Kidney glomerular epithelial cell (primary cell): Measurements from ENCODE around the gene CLEC18C.
"Not testable (repeated sequence)": the region's sequence is repeated elsewhere in the genome, so short reads cannot be mapped to it uniquely, and the experiment has no call there.

ENCODE experiments used
- DNase-seq: peaks from one replicate; lab custom pipeline; 2025; lab: John Stamatoyannopoulos, UW

Gene CLEC18C

GRCh38 chr16:70173212-70173837 is at the start of gene CLEC18C:
Gene CLEC18C, plus strand, starts transcription at chr16:70173787. Its CDS starts 492 bp downstream, at chr16:70174279.
- DNase-seq: not testable (repeated sequence)

DNA sequence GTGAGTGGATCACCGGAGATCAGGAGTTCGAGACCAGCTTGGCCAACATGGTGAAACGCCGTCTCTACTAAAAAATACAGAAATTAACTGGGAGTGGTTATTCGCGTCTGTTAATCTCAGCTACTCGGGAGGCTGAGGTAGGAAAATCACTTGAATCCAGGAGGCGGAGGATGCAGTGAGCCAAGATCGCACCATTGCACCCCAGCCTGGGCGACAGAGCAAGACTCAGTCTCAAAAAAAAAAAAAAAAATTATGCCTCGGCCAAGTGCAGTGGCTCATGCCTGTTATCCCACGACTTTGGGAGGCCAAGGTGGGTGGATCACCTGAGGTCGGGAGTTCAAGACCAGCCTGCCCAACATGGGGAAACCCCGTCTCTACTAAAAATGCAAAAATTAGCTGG is 49.8 kb upstream of the CLEC18C start:
- DNase-seq: not testable (repeated sequence)

DNA sequence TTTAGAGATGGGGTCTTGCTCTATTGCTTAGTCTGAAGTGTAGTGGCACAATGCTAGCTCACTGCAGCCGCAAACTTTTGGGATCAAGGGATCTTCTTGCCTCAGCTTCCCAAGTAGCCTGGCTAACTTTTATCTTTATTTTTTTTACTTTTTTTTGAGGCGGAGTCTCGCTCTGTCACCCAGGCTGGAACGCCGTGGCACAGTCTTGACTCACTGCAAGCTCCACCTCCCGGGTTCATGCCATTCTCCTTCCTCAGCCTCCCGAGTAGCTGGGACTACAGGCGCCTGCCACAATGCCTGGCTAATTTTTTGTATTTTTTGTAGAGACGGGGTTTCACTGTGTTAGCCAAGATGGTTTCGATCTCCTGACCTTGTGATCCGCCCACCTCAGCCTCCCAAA is 47.4 kb upstream of the CLEC18C start:
- not testable (repeated sequence) for DNase-seq

DNA sequence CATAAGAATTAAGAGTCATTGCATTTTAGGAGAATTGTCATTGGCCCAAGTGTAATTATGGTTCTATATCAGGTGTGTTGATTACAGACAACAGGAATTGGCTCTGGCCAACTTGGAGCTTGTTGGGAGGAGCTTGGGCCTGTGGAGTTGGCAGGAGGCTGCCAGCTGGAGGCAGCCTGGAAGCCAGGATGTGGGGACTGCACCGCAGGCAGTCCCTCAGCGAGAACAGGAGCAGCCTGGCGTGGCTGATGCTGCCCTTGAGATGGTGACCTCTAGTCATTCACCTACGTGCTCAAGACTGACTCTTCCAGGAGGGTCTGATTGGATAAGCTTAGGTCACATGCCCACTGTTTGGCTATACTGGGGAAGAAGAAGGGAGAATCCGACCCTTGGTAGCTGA is 45.9 kb upstream of the CLEC18C start:
- not testable (repeated sequence) for DNase-seq

GRCh38 chr16:70128844-70129243 is 44.7 kb upstream of the CLEC18C start:
- not testable (repeated sequence) for DNase-seq

DNA sequence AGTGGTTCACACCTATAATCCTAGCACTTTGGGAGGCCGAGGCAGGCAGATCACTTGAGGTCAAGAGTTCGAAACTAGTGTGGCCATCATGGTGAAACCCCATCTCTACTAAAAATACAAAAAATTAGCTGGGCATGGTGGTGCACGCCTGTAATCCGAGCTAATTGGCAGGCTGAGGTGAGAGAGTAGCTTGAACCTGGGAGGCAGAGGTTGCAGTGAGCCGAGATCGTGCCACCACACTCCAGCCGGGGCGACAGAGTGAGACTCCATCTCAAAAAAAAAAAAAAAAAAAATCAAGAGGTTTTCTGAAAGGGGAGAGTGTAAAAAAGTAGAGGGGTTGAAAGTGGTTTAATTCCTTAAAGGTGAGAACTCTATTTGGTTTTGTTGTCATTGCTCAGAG is 37.8 kb upstream of the CLEC18C start:
- not testable (repeated sequence) for DNase-seq

DNA sequence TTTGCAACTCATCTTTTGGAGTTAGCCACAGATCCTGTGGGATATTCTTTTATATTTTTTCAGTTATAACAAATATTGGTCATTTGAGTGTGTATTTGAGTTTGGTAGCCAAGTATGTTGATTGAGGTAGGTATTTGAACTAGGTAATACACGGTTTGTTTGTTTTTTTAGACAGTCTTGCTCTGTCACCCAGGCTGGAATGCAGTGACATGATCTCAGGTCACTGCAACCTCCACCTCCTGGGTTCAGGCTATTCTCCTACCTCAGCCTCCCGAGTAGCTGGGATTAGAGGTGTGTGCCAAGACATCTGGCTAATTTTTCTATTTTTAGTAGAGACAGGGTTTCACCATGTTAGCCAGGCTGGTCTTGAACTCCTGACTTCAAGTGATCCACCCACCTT is 37.0 kb upstream of the CLEC18C start:
- not testable (repeated sequence) for DNase-seq

DNA sequence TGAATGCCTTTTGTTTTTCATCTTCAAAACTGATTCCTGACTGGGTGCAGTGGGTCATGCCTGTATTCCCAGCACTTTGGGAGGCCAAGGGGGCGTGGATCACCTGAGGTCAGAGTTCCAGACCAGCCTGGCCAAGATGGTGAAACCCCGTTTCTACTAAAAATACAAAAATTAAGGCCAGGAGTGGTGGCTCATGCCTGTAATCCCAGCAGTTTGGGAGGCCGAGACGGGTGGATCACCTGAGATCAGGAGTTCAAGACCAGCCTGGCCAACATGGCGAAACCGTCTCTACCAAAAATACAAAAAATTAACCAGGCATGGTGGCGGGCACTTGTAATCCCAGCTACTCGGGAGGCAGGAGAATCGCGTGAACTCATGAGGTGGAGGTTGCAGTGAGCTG is 30.8 kb upstream of the CLEC18C start:
- DNase-seq: not testable (repeated sequence)

- DNase-seq: not testable (repeated sequence)
Measured at GRCh38 chr16:70143231-70143895, 30.2 kb upstream of the CLEC18C start.

GRCh38 chr16:70147853-70148252 is 25.7 kb upstream of the CLEC18C start:
- DNase-seq: not testable (repeated sequence)

- DNase-seq: not testable (repeated sequence)
Measured at GRCh38 chr16:70148453-70148852, 25.1 kb upstream of the CLEC18C start.

GRCh38 chr16:70149296-70149695 is 24.3 kb upstream of the CLEC18C start:
- not testable (repeated sequence) for DNase-seq

GRCh38 chr16:70151391-70151790 is 22.2 kb upstream of the CLEC18C start:
- no peak for DNase-seq

DNA sequence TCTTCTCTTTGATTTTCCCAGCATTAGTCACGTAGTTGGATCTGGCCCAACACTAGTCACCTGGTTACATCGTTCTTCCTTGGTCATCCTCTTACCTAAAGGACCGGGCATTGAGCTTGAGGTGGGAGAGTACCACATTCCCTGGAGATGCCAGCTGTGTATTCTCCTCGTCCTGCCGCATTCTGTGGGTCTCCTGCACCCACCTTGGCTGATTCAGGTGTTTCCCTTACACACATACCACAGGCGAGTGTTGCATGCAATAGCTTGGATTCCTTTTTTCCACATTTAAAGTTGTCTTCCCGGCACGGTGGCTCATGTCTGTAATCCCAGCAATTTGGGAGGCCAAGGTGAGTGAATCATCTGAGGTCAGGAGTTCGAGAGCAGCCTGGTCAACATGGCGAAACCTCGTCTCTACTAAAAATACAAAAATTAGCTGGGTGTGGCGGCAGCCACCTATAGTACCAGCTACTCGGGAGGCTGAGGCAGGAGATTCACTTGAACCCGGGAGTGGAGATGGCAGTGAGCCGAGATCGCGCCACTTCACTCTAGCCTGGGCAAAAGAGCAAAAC is 21.6 kb upstream of the CLEC18C start:
- no peak for DNase-seq

GRCh38 chr16:70152578-70153302 is 20.8 kb upstream of the CLEC18C start:
- DNase-seq: no peak

DNA sequence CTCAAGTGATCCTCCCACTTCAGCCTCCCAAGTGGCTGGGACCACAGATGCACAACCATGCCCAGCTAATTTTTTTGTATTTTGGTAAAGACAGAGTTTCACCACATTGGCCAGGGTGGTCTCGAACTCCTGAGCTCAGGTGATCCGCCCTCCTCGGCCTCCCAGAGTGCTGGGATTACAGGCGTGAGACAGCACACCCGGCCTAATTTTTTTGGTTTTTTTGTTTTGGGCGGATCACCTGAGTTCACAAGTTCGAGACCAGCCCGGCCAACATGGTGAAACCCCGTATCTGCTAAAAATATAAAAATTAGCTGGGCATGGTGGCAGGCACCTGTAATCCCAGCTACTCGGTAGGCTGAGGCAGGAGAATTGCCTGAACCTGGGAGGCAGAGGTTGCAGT is 18.9 kb upstream of the CLEC18C start:
- not testable (repeated sequence) for DNase-seq

GRCh38 chr16:70156207-70156978 is 17.2 kb upstream of the CLEC18C start:
- DNase-seq: no peak

GRCh38 chr16:70157105-70157476 is 16.5 kb upstream of the CLEC18C start:
- no peak for DNase-seq

DNA sequence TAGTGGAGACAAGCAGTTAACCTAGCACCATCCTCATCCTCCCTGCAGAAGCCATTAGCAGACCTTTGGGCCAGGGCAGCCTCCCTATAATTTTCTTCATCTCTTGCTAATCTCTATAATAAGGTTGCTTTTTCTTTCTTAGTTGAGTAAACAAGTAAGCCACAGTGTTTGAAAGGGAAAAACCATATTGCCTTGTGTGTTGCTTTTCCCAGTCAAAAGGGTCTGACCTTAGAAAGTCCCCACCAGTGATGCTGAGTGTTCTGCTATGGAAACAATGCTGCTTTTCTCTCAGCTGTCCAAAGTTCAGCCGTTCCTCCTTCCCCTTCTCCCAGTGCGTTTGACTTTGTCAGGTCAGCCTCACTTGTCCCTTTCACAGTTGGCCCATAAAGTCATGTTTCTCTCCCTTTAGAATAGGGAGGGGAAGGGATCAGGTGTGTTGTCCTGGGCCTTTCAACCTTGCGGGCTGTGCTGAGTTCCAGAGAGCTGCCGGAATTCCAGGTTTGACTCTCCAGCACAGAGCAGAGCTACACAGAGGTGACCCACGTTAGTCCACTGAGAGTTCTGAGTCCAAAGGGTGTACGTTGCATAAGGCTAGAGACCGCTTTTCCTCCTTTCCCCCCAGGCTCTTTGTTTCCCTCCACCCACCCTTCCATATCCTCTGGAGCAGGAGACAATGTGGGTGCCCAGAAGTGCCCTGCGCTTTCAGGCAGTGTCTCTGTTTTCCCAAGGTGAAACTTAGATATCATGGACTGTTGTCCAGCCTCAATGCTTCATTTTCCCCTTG is 15.9 kb upstream of the CLEC18C start:
- DNase-seq: no peak

- DNase-seq: no peak
Measured at GRCh38 chr16:70158261-70158939, 15.2 kb upstream of the CLEC18C start.
